MCF 10A (cell line): ENCODE results near the gene COA1. TPM values are rescaled to one million over a fixed set of nuclear protein-coding genes. Genes with fewer than 3 reads are reported as not detected.

Experiments used
- BruUV-seq: library from RNA; stranded (reverse); fragments of 400-500 nt; replicated peaks from 2 replicates; lab custom pipeline; 2021; lab: Mats Ljungman, UMichigan
- CTCF ChIA-PET: fragments of 300-600 bp; sonication (Branson Sonifier 250); formaldehyde crosslinking; extraction: SDS; loops from one replicate; lab custom pipeline; 2021; ENCODE audit warnings: antibody characterized with exemption, inconsistent platforms; lab: Yijun Ruan, JAX
- POLR2A ChIA-PET: fragments of 300-600, 350-650 bp; sonication (Branson Sonifier 250); formaldehyde crosslinking; extraction: SDS; loops from one replicate; lab custom pipeline; 2020; ENCODE audit warnings: antibody characterized with exemption, inconsistent platforms; lab: Yijun Ruan, JAX
- DNase-seq: peaks from one replicate; pipeline ENCODE4 v3.0.0-alpha.2; 2018; ENCODE audit not compliant: unreplicated experiment
- H3K27ac Mint-ChIP-seq: one replicate; pipeline ENCODE4 v1.8.0; 2022; ENCODE audit warnings: mild to moderate bottlenecking, low read depth, mixed read lengths; ENCODE audit not compliant: unreplicated experiment
- H3K27me3 Mint-ChIP-seq: one replicate; pipeline ENCODE4 v1.8.0; 2022; ENCODE audit warnings: mixed read lengths; ENCODE audit not compliant: insufficient read depth, unreplicated experiment
- H3K36me3 Mint-ChIP-seq: one replicate; pipeline ENCODE4 v1.8.0; 2022; ENCODE audit warnings: mild to moderate bottlenecking, moderate library complexity, mixed read lengths; ENCODE audit not compliant: insufficient read depth, unreplicated experiment
- H3K4me1 Mint-ChIP-seq: one replicate; pipeline ENCODE4 v1.8.0; 2022; ENCODE audit warnings: mixed read lengths; ENCODE audit not compliant: insufficient read depth, unreplicated experiment
- H3K4me3 Mint-ChIP-seq: one replicate; pipeline ENCODE4 v1.8.0; 2022; ENCODE audit warnings: mild to moderate bottlenecking, moderate library complexity, mixed read lengths; ENCODE audit not compliant: unreplicated experiment
- H3K9me3 Mint-ChIP-seq: one replicate; pipeline ENCODE4 v1.8.0; 2022; ENCODE audit warnings: mixed read lengths; ENCODE audit not compliant: unreplicated experiment
- CTCF ChIP-seq: fragments of 200-600 bp; IDR thresholded peaks from one replicate; pipeline ENCODE4 v1.8.0; 2022; ENCODE audit warnings: antibody characterized with exemption, mild to moderate bottlenecking; ENCODE audit not compliant: unreplicated experiment
- intact Hi-C: fragments of 100-400 bp; cut with micrococcal nuclease; formaldehyde crosslinking; loops from 2 replicates; pipeline ENCODE4 v1.14.1; 2022
- total RNA-seq: library from RNA; stranded (reverse); gene quantifications from 2 replicates; pipeline ENCODE4 v1.2.3, GENCODE V29; 2022

Gene COA1
- total RNA-seq, 1 experiment from 2014 or later = 68.5 TPM

GRCh38 chr7:43701929-43702328, 27.4 kb downstream of the COA1 start:
- POLR2A ChIA-PET = interaction anchor here (1.0 kb wide), 1 partner anchor 52 kb away, joined by 3 read pairs; no protein-coding TSS in a partner anchor
- no peak overlapping the region for H3K27ac Mint-ChIP-seq
- no peak for TF ChIP-seq CTCF
- intact Hi-C loops = loop anchor here (2.0 to 5.0 kb wide), 2 partner anchors 65 to 245 kb away; no protein-coding TSS in a partner anchor
- CTCF ChIA-PET = interaction anchor here (0.6 to 6.3 kb wide), 4 partner anchors 19 to 118 kb away, joined by 3 to 211 read pairs (median 14); partner anchors contain the start of gene STK17A
- no peaks in the 10 kb centered on the region for H3K27me3 Mint-ChIP-seq
- peaks cover 5% of the 10 kb centered on the region for H3K4me1 Mint-ChIP-seq
- peaks cover 8% of the 10 kb centered on the region for H3K36me3 Mint-ChIP-seq
- BruUV-seq = no TSS peak
- H3K4me3 Mint-ChIP-seq = no peak overlapping the region
- H3K9me3 Mint-ChIP-seq = no peaks in the 10 kb centered on the region
- no peak for DNase-seq

GRCh38 chr7:43701500-43701854, 27.8 kb downstream of the COA1 start:
- intact Hi-C loops = loop anchor here (2.0 to 5.0 kb wide), 2 partner anchors 65 to 244 kb away; no protein-coding TSS in a partner anchor
- no peaks in the 10 kb centered on the region for H3K27me3 Mint-ChIP-seq
- ChIA-PET POLR2A (interaction anchor here (1.0 to 5.3 kb wide), 2 partner anchors 52 to 118 kb away, joined by 3 to 182 read pairs; partner anchors contain the start of gene STK17A), CTCF (interaction anchor here (0.6 to 6.3 kb wide), 5 partner anchors 9 to 118 kb away, joined by 3 to 211 read pairs (median 24); partner anchors contain the start of gene STK17A)
- BruUV-seq = no TSS peak
- peak overlapping the region; percentile 5 for H3K27ac Mint-ChIP-seq
- no peak overlapping the region for H3K4me3 Mint-ChIP-seq
- TF ChIP-seq CTCF = no peak
- no peaks in the 10 kb centered on the region for H3K9me3 Mint-ChIP-seq
- H3K4me1 Mint-ChIP-seq = peaks cover 5% of the 10 kb centered on the region
- DNase-seq = no peak
- H3K36me3 Mint-ChIP-seq = peaks cover 8% of the 10 kb centered on the region

- POLR2A ChIA-PET = interaction anchor here (0.6 to 5.3 kb wide), 14 partner anchors 12 to 768 kb away, joined by 3 to 182 read pairs (median 5); partner anchors contain the start of gene STK17A
Measured at GRCh38 chr7:43700646-43701499, 28.4 kb downstream of the COA1 start.

More at GRCh38 chr7:43700646-43701499, 28.4 kb downstream of the COA1 start:
- Mint-ChIP-seq H3K4me1 (peaks cover 5% of the 10 kb centered on the region), H3K4me3 (no peak overlapping the region), H3K27ac (peak overlapping the region; percentile 5), H3K27me3 (no peaks in the 10 kb centered on the region), H3K9me3 (no peaks in the 10 kb centered on the region), H3K36me3 (peaks cover 8% of the 10 kb centered on the region)
- no peak for TF ChIP-seq CTCF
- no peak for DNase-seq
- BruUV-seq = no TSS peak
- intact Hi-C loops = loop anchor here (1.0 to 5.0 kb wide), 5 partner anchors 53 to 244 kb away; partner anchors contain the start of gene STK17A
- CTCF ChIA-PET = interaction anchor here (0.6 to 6.3 kb wide), 48 partner anchors 8 to 802 kb away, joined by 3 to 211 read pairs (median 4); partner anchors contain the start of genes MRPL32, PSMA2 and STK17A
